ENCODE results near the gene CAPN5.

CAPN5 gene

GRCh38 chr11:77100166-77101042, 33.6 kb downstream of the CAPN5 start:
- DNase-seq (ENCODE audit: low read depth), result no peak

GRCh38 chr11:77101043-77101537, 34.3 kb downstream of the CAPN5 start:
- DNase-seq (ENCODE audit: low read depth), result no peak

GRCh38 chr11:77102246-77103210, 35.8 kb downstream of the CAPN5 start, which contains the start of gene OMP:
TSS of gene OMP (plus strand) at chr11:77102840. CDS start at chr11:77102840, 0 bp downstream.
- no peak for DNase-seq (ENCODE audit: low read depth)

GRCh38 chr11:77103319-77103718, 36.5 kb downstream of the CAPN5 start:
- no peak for DNase-seq (ENCODE audit: low read depth)

- no peak for DNase-seq (ENCODE audit: low read depth)
These were observed 38.0 kb downstream of the CAPN5 start for GRCh38 chr11:77104727-77105126.

GRCh38 chr11:77106321-77106720, 39.5 kb downstream of the CAPN5 start:
- no peak for DNase-seq (ENCODE audit: low read depth)

GRCh38 chr11:77106759-77107158, 40.0 kb downstream of the CAPN5 start:
- no peak for DNase-seq (ENCODE audit: low read depth)

GRCh38 chr11:77107950-77108349, 41.2 kb downstream of the CAPN5 start:
- DNase-seq (ENCODE audit: low read depth), result no peak

- DNase-seq (ENCODE audit: low read depth), result no peak
These were observed 41.7 kb downstream of the CAPN5 start for GRCh38 chr11:77108436-77108835.

- no peak for DNase-seq (ENCODE audit: low read depth)
These were observed 42.7 kb downstream of the CAPN5 start for GRCh38 chr11:77109236-77110019.

- DNase-seq (ENCODE audit: low read depth), result no peak
These were observed 44.1 kb downstream of the CAPN5 start for GRCh38 chr11:77110836-77111235.

- no peak for DNase-seq (ENCODE audit: low read depth)
These were observed 44.5 kb downstream of the CAPN5 start for GRCh38 chr11:77111277-77111676.

- no peak for DNase-seq (ENCODE audit: low read depth)
These were observed 45.2 kb downstream of the CAPN5 start for GRCh38 chr11:77111946-77112345.

- DNase-seq (ENCODE audit: low read depth), result no peak
These were observed 46.0 kb downstream of the CAPN5 start for GRCh38 chr11:77112641-77113381.

GRCh38 chr11:77113382-77114088, 46.8 kb downstream of the CAPN5 start:
- DNase-seq (ENCODE audit: low read depth), result no peak

- no peak for DNase-seq (ENCODE audit: low read depth)
These were observed 47.3 kb downstream of the CAPN5 start for GRCh38 chr11:77114089-77114463.

GRCh38 chr11:77115181-77115611, 48.4 kb downstream of the CAPN5 start:
- no peak for DNase-seq (ENCODE audit: low read depth)

GRCh38 chr11:77115956-77116355, 49.2 kb downstream of the CAPN5 start:
- no peak for DNase-seq (ENCODE audit: low read depth)

GRCh38 chr11:77117492-77117891, 50.7 kb downstream of the CAPN5 start:
- no peak for DNase-seq (ENCODE audit: low read depth)

- no peak for DNase-seq (ENCODE audit: low read depth)
These were observed 51.3 kb downstream of the CAPN5 start for GRCh38 chr11:77118086-77118485.
